B cell (primary cell): ENCODE data around the gene FXYD3. TPM values are rescaled to one million over a fixed set of nuclear protein-coding genes. Genes with fewer than 3 reads are reported as not detected.

Experiments used
- ATAC-seq: fragments of 200-7000 bp; cut with Tn5 transposase; one replicate; pipeline ENCODE4 v1.10.0; 2021; ENCODE audit warnings: low read depth, mild to moderate bottlenecking, moderate number of reproducible peaks, moderate library complexity
- CTCF ChIA-PET: fragments of 350-600 bp; sonication (Branson Sonifier 250); formaldehyde crosslinking; loops from one replicate; lab custom pipeline; 2021; ENCODE audit warnings: antibody characterized with exemption, inconsistent platforms; lab: Charles Lee
- POLR2A ChIA-PET: fragments of 350-600 bp; sonication (Branson Sonifier 250); formaldehyde crosslinking; loops from one replicate; lab custom pipeline; 2021; ENCODE audit warnings: antibody characterized with exemption; lab: Charles Lee
- DNase-seq: peaks from one replicate; pipeline ENCODE4 v3.0.0; 2013
- H2AFZ ChIP-seq: 2 replicates; pipeline ENCODE4 v1.6.1; 2012; ENCODE audit warnings: mild to moderate bottlenecking, low read depth, low read length; ENCODE audit not compliant: insufficient read depth, poor library complexity, severe bottlenecking
- H3K27ac ChIP-seq, 2 donors: 1 replicate in 1 of 2; 2 replicates in 1 of 2; pipeline ENCODE4 v1.5.1; 2012 to 2013; ENCODE audit warnings: low read length in 2 of 2, mild to moderate bottlenecking in 2 of 2, moderate library complexity in 1 of 2
- H3K27me3 ChIP-seq, 4 experiments: fragments of 200-600 bp in 1 of 4; sonication (generic) in 1 of 4; replicated peaks in 1 of 4; 1 replicate in 2 of 4; 2 replicates in 2 of 4; pipeline versions ENCODE4 v1.6.1 to v1.7.0; 2013 to 2016; ENCODE audit warnings: low read length in 3 of 4, mild to moderate bottlenecking in 2 of 4, mixed read lengths in 1 of 4, moderate library complexity in 1 of 4; ENCODE audit not compliant: insufficient read depth in 4 of 4, control insufficient read depth in 3 of 4; ENCODE audit errors: control extremely low read depth in 1 of 4
- H3K36me3 ChIP-seq, 2 experiments: replicated peaks in 1 of 2; 1 replicate in 1 of 2; 2 replicates in 1 of 2; pipeline versions ENCODE4 v1.6.1 to v1.7.1; 2013; ENCODE audit warnings: low read length in 1 of 2; ENCODE audit not compliant: insufficient read depth in 2 of 2, control insufficient read depth in 1 of 2; ENCODE audit errors: control extremely low read depth in 1 of 2, extremely low read depth in 1 of 2
- H3K4me1 ChIP-seq, 2 donors: fragments of 200-600 bp in 1 of 2; sonication (generic) in 1 of 2; 1 replicate in 1 of 2; 2 replicates in 1 of 2; pipeline versions ENCODE4 v1.5.1 to v1.6.1; 2013 to 2017; ENCODE audit warnings: low read length in 2 of 2; ENCODE audit not compliant: control insufficient read depth in 2 of 2, insufficient read depth in 2 of 2
- H3K4me2 ChIP-seq: replicated peaks from 2 replicates; pipeline ENCODE3; 2012; ENCODE audit warnings: mild to moderate bottlenecking, low read depth, low read length; ENCODE audit not compliant: poor library complexity, severe bottlenecking
- H3K4me3 ChIP-seq, 5 experiments: fragments of 200-600 bp in 1 of 5; sonication (generic) in 1 of 5; 1 replicate in 3 of 5; 2 replicates in 2 of 5; pipeline versions ENCODE4 v1.5.1 to v1.7.0; 2011 to 2016; ENCODE audit warnings: low read length in 4 of 5, mild to moderate bottlenecking in 4 of 5, low read depth in 2 of 5, control low read depth in 1 of 5, moderate library complexity in 1 of 5; ENCODE audit not compliant: insufficient read depth in 1 of 5; ENCODE audit errors: control extremely low read depth in 1 of 5, extremely low read depth in 1 of 5
- H3K79me2 ChIP-seq: fragments of 200-600 bp; sonication (generic); one replicate; pipeline ENCODE4 v1.6.0; 2016; ENCODE audit warnings: low read length; ENCODE audit not compliant: control insufficient read depth, insufficient read depth
- H3K9ac ChIP-seq: fragments of 200-600 bp; sonication (generic); 2 replicates; pipeline ENCODE4 v1.6.1; 2017; ENCODE audit warnings: mild to moderate bottlenecking, low read length, moderate library complexity
- H3K9me3 ChIP-seq, 3 donors: one replicate each; pipeline versions ENCODE4 v1.6.1 to v1.7.1; 2013; ENCODE audit warnings: low read length in 2 of 3; ENCODE audit not compliant: control insufficient read depth in 2 of 3, insufficient read depth in 1 of 3; ENCODE audit errors: control extremely low read depth in 1 of 3
- H4K20me1 ChIP-seq: 2 replicates; pipeline ENCODE4 v1.6.0; 2012; ENCODE audit warnings: mild to moderate bottlenecking, low read length; ENCODE audit not compliant: insufficient read depth, control insufficient read depth, poor library complexity, severe bottlenecking
- H3K27ac Mint-ChIP-seq: one replicate; pipeline ENCODE4 v1.8.0; 2021; ENCODE audit warnings: mixed read lengths
- H3K27me3 Mint-ChIP-seq: one replicate; pipeline ENCODE4 v1.8.0; 2021; ENCODE audit warnings: mixed read lengths
- H3K4me1 Mint-ChIP-seq: one replicate; pipeline ENCODE4 v1.8.0; 2021; ENCODE audit warnings: mixed read lengths
- H3K4me3 Mint-ChIP-seq: one replicate; pipeline ENCODE4 v1.8.0; 2021; ENCODE audit warnings: mixed read lengths
- H3K9me3 Mint-ChIP-seq: one replicate; pipeline ENCODE4 v1.8.0; 2022; ENCODE audit warnings: mixed read lengths; ENCODE audit not compliant: insufficient read depth
- EZH2 ChIP-seq: IDR thresholded peaks from 2 replicates; pipeline ENCODE4 v1.6.1; 2012; ENCODE audit warnings: borderline replicate concordance, low read depth, mild to moderate bottlenecking, moderate library complexity, low read length; ENCODE audit not compliant: insufficient read depth, poor library complexity, severe bottlenecking
- WGBS: methylation state at CpG from one replicate; pipeline ENCODE4 v1.1.5; 2013; ENCODE audit warnings: missing lambda C conversion rate; ENCODE audit not compliant: insufficient coverage; 5-methylcytosine and 5-hydroxymethylcytosine counted together
- intact Hi-C: fragments of 100-400 bp; cut with micrococcal nuclease; formaldehyde crosslinking; loops from one replicate; pipeline ENCODE4 v1.10.0; 2022
- polyA plus RNA-seq: library from polyadenylated mRNA; depleted of rRNA; stranded (reverse); fragments of >200 nt; gene quantifications from 2 replicates; pipeline ENCODE4 v1.2.3, GENCODE V29; 2012
- total RNA-seq, 2 donors: library from RNA; stranded (reverse); fragments of 120-200 nt in 1 of 2; gene quantifications; 1 replicate in 1 of 2; 2 replicates in 1 of 2; pipeline versions ENCODE4 v1.2.3 to v1.2.4, GENCODE V29; 2013 to 2022
- TF ChIP-seq, protein P1 (sequence below): fragments of 200-600 bp; IDR thresholded peaks from one replicate; pipeline ENCODE4 v1.8.0; 2022; ENCODE audit warnings: antibody characterized with exemption, mild to moderate bottlenecking

Gene FXYD3
- total and polyA plus RNA-seq, 2 donors (not counting 1 experiment from before 2014, with no cell fraction given), result not detected

DNA sequence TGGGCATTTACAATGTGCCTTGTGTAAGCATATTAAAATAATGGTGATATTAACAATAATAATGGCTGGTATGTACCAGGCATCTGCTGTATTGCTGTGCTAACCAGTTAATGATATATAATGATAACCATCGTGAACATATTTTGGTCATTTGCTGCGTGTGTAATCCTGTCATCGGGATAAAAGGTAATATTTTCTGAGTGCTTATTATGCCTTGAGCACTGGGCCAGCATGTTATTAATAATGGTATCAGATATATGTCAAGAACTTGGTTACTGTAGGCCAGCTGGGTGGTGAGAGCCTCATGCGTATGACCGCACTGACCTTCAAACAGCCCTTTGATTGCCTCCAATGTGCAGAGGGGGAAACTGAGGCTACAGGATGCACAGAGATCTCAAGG is 22.2 kb upstream of the FXYD3 start:
- H3K79me2 ChIP-seq, result no peaks in the 10 kb centered on the region
- H3K4me3 ChIP-seq, result no peak overlapping the region
- H3K36me3 ChIP-seq, result no peaks in the 10 kb centered on the region
- peaks cover 23% of the 10 kb centered on the region in 2 donors for H3K4me1 ChIP-seq
- no peak overlapping the region for H3K9ac ChIP-seq
- no peak overlapping the region for H3K4me2 ChIP-seq
- no peaks in the 10 kb centered on the region for H3K27me3 ChIP-seq
- 96% methylated on average over 5 of the region's 5 CpGs for WGBS
- no peak for TF ChIP-seq EZH2
- TF ChIP-seq, protein P1, sequence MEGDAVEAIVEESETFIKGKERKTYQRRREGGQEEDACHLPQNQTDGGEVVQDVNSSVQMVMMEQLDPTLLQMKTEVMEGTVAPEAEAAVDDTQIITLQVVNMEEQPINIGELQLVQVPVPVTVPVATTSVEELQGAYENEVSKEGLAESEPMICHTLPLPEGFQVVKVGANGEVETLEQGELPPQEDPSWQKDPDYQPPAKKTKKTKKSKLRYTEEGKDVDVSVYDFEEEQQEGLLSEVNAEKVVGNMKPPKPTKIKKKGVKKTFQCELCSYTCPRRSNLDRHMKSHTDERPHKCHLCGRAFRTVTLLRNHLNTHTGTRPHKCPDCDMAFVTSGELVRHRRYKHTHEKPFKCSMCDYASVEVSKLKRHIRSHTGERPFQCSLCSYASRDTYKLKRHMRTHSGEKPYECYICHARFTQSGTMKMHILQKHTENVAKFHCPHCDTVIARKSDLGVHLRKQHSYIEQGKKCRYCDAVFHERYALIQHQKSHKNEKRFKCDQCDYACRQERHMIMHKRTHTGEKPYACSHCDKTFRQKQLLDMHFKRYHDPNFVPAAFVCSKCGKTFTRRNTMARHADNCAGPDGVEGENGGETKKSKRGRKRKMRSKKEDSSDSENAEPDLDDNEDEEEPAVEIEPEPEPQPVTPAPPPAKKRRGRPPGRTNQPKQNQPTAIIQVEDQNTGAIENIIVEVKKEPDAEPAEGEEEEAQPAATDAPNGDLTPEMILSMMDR, result no peak
- no peak overlapping the region for H3K27ac ChIP-seq
- Mint-ChIP-seq H3K4me1 (peaks cover 12% of the 10 kb centered on the region), H3K27ac (no peak overlapping the region), H3K4me3 (no peak overlapping the region), H3K9me3 (no peaks in the 10 kb centered on the region), H3K27me3 (no peaks in the 10 kb centered on the region)
- H3K9me3 ChIP-seq, result no peaks in the 10 kb centered on the region
- ATAC-seq, result no peak
- DNase-seq, result no peak
- CTCF ChIA-PET, result interaction anchor here (0.5 to 14.9 kb wide), 4 partner anchors 28 to 106 kb away, joined by 3 to 192 read pairs (median 5); no protein-coding TSS in a partner anchor
- POLR2A ChIA-PET, result no interaction called here
- no peaks in the 10 kb centered on the region for H4K20me1 ChIP-seq
- no peak overlapping the region for H2AFZ ChIP-seq
- intact Hi-C loops, result loop anchor here (5.0 kb wide), 1 partner anchor 36 kb away; no protein-coding TSS in a partner anchor

DNA sequence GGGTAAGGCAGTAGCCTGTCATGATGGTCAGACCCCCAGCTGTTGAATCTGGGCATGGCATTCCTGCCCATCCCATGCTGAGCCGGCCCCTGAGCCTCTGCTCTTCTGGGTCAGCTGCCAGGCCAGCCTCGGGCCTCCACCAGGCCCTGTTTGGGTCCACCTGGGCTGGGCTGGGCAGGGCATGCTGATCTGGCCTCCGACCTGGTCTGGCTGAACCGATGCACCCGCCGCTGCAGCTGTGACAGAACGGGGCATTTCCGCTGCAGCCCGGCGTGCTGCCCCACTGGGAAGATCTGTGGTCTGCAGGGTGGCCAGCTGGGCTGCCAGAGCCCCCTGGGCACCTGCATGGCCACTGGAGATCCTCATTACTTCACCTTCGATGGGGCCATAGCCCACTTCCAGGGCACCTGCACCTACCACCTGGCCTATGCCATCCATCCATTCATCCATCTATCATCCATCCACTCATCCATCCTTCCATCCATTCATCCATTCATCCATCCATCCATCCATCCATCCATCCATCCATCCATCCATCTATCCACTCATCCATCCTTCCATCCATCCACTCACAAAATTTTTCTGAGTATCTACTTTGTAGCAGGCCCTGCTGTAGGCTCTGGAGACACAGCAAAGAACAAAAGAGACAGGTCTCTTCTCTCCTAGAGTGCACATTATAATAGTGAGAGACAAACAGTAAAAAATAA is 21.5 kb upstream of the FXYD3 start:
- peaks cover 8% of the 10 kb centered on the region for H3K4me1 Mint-ChIP-seq
- ChIA-PET CTCF (interaction anchor here (0.7 to 14.9 kb wide), 3 partner anchors 28 to 56 kb away, joined by 3 to 192 read pairs (median 7); no protein-coding TSS in a partner anchor), POLR2A (no interaction called here)
- H3K4me2 ChIP-seq, result no peak overlapping the region
- no peak overlapping the region for H3K4me3 ChIP-seq
- no peaks in the 10 kb centered on the region for H3K9me3 Mint-ChIP-seq
- TF ChIP-seq EZH2, result no peak
- TF ChIP-seq, protein P1, result no peak
- H3K4me1 ChIP-seq, result peaks cover 16 to 17% of the 10 kb centered on the region in 2 donors
- intact Hi-C loops, result loop anchor here (5.0 kb wide), 1 partner anchor 37 kb away; no protein-coding TSS in a partner anchor
- no peaks in the 10 kb centered on the region for H3K79me2 ChIP-seq
- WGBS, result 81% methylated on average over 11 of the region's 11 CpGs
- H3K36me3 ChIP-seq, result no peaks in the 10 kb centered on the region
- H3K27me3 ChIP-seq, result no peaks in the 10 kb centered on the region
- no peak for ATAC-seq
- H3K27me3 Mint-ChIP-seq, result no peaks in the 10 kb centered on the region
- H4K20me1 ChIP-seq, result no peaks in the 10 kb centered on the region
- H2AFZ ChIP-seq, result no peak overlapping the region
- no peak overlapping the region for H3K9ac ChIP-seq
- H3K9me3 ChIP-seq, result no peaks in the 10 kb centered on the region
- DNase-seq, result no peak
- no peak overlapping the region for H3K27ac ChIP-seq
- no peak overlapping the region for H3K27ac Mint-ChIP-seq
- no peak overlapping the region for H3K4me3 Mint-ChIP-seq
